Left renal pelvis (tissue), 4 donors: ENCODE measurements around the gene ANKS1B. TPM values are rescaled to one million over a fixed set of nuclear protein-coding genes. Genes with fewer than 3 reads are reported as not detected.
"Not testable (repeated sequence)": the region's sequence is repeated elsewhere in the genome, so short reads cannot be mapped to it uniquely, and the experiment has no call there.

Experiments used
- DNase-seq, 4 donors: peaks; one replicate each; pipeline ENCODE4 v3.0.0-alpha.2; 2013; ENCODE audit warnings: low read depth in 4 of 4, low spot score in 3 of 4
- polyA plus RNA-seq, 4 donors: library from polyadenylated mRNA; unstranded; fragments of 120-200 nt; gene quantifications; one replicate each; pipeline ENCODE4 v1.2.1, GENCODE V29; 2013; ENCODE audit not compliant: insufficient read length in 4 of 4

ANKS1B gene
- polyA plus RNA-seq, 4 donors, result 3.7 to 6.3 (median 4.7) TPM

- DNase-seq, result no peak
Observed at GRCh38 chr12:99711246-99711645, 273.5 kb downstream of the ANKS1B start.

DNA sequence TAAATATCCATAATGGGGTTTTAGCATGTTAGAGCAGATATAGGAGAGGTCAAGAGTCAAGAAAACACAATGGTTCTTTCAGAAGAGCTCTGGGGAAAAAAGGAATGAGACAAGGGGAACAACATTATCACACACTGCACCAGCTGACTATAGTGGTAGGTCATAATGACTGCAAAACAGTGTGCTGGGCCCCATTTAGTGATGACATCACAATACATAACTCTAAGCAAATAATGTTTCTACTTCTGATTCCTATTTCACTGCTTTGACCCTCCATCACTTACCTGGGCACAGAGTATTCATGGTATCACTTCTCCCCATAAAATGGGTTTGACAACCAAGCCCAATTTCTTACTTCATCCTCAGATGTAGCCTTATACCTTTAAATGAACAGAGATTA is 275.1 kb downstream of the ANKS1B start:
- DNase-seq, result no peak

GRCh38 chr12:99709116-99709515 is 275.6 kb downstream of the ANKS1B start:
- DNase-seq, result no peak

- DNase-seq, result no peak
Observed at GRCh38 chr12:99707883-99708282, 276.9 kb downstream of the ANKS1B start.

GRCh38 chr12:99706736-99707473 is 277.8 kb downstream of the ANKS1B start:
- no peak for DNase-seq

- no peak for DNase-seq
Observed at GRCh38 chr12:99704458-99704857, 280.3 kb downstream of the ANKS1B start.

DNA sequence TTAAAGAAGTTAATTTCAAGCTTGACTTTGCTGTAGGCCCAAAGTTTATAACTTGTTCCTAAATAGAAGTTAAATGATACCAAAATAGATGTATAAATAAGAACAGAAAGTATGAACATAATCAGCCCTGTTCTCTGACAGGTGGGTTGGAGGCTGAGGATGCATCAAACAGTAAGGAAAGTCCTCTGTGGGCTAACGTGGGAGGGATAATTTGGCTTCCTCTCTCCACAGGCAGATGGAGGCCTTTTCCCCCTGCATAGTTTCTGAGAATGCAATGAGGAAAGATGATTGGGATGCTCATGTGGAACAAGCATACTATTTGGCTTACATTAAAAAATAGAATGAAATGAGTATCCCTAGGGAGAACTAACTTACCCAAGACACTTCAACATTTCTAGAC is 280.7 kb downstream of the ANKS1B start:
- no peak for DNase-seq

- no peak for DNase-seq
Observed at GRCh38 chr12:99700032-99700431, 284.7 kb downstream of the ANKS1B start.

DNA sequence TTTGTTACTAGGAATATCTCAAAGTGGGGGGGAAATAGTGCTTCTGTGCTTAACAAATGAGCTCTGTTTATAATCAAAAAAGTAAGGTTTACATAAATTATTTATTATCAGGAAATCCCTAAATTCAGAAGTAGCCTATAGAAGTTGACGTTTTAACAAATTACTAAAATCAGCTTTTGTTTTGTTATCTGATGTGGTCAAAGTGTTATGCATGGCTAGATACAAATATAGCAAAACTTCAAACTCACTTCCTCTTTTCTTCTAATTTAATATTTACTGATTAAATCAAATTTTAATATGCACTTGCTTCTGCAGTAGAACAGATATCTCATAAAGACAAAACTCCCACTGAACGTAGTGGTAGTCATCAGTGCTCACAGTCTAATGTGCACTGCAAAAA is 289.7 kb downstream of the ANKS1B start:
- no peak for DNase-seq

GRCh38 chr12:99686142-99686541 is 298.6 kb downstream of the ANKS1B start:
- DNase-seq, result no peak

GRCh38 chr12:99680276-99680675 is 304.5 kb downstream of the ANKS1B start:
- no peak for DNase-seq

DNA sequence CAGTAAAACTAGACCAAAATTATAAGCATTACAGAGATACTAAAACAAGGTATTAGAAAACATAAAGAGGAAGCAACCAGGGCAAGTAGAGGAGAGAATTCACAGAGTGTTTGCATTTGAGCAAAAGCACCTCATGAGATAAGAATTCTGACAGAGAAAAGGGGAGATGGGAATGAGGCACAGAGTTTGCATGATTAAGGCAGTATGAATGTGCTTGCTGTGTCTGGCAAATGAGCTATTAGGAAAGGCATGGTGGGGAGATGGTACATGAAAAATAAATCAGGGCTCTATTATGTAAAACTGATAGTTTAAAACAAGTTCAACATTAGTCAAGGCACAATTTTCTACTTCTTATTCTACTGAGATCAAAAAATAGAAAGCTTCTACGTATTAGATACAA is 314.1 kb downstream of the ANKS1B start:
- no peak for DNase-seq

- DNase-seq, result no peak
Observed at GRCh38 chr12:99658671-99659349, 325.9 kb downstream of the ANKS1B start.

- no peak for DNase-seq
Observed at GRCh38 chr12:99649551-99649950, 335.2 kb downstream of the ANKS1B start.

DNA sequence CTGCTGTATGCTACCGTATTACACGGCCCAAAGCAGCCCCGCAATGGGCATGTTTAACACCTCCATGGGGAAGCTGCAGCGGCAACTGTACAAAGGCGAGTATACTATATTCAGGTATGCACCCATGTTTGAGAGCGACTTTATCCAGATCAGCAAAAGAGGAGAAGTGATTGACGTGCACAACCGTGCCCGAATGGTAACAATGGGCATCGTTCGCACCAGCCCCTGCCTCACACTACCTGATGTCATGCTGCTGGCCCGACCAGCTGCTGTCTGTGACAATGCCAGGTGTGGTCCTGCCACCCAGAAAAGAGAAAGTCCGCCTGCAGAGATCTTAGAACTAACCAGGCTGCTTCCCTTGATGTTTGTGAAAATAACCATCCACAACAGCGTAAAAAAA is 336.6 kb downstream of the ANKS1B start:
- DNase-seq, result no peak

DNA sequence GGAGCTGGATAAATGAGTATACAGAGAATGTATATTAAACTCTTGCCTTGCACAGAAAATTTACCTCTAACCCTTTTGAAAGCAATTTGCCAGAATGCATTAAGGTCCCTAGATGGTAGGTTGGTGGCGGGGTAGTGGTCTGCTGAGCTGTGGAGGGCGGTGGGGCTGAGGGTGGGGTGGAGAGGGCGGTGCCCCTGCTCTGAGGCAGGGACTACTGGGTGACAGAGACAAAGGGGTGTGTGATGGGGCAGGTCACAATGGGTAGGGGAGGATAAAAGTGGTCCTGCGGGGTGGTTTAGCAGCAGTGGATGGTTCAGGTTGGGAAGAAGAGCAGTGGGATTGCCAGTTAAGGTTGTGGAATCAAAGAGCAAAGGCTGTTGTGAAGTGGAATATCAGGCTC is 337.3 kb downstream of the ANKS1B start, which contains the start of gene GARIN6:
Gene GARIN6, plus strand, starts transcription at position 301 of the 400 bp plus-strand sequence. CDS start 422 bp downstream, outside the sequence.
- DNase-seq, result no peak

DNA sequence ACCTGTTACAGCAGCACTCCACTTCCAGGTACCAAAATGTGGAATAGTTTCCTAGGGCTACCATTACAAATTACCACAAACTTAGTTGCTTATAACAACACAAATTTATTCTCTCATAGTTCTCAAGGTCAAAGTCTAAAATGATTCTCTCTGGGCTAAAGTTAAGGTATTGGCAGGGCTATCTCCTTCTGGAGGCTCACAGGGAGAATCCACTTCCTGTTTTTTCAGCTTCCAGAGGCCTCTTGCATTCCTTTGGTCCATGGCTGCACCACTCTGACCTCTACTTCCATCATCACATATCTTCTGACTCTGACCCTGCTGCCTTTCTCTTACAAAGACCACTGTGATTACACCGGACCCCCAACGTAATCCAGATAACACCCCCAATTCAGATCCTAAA is 340.1 kb downstream of the ANKS1B start:
- DNase-seq, result no peak

DNA sequence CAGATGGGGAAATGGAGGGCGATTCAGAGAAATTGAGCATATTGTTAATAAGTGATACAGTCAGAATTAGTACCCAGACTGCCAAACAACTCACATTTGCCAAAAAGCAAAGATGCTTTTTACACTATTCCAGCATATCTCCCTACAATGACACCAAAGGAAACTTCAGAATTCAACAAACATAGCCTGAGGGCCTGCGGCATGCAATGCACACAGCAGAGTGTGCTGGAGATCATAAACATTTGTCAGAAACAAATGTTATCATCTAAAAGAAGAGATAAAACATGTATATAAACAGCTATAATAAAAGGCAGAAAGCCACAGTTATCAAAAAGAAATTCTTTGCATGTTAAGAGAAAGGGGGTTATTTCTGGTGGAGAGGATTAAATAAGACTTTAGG is 357.3 kb downstream of the ANKS1B start:
- no peak for DNase-seq

DNA sequence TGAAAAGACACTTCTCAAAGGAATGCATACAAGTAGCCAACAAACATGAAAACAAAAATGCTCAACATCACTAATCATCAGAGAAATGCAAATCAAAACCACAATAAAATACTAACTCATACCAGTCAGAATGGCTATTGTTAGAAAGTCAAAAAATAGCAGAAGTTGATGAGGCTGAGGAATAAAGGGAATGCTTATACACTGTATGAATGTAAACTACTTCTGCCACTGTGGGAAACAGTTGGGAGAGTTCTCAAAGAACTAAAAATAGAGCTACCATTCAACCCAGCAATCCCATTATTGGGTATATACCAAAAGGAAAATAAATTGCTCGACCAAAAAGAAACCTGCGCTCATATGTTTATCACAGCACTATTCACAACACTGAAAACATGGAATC is 360.1 kb downstream of the ANKS1B start:
- not testable (repeated sequence) for DNase-seq

GRCh38 chr12:99620159-99620479 is 364.6 kb downstream of the ANKS1B start:
- DNase-seq, result no peak

DNA sequence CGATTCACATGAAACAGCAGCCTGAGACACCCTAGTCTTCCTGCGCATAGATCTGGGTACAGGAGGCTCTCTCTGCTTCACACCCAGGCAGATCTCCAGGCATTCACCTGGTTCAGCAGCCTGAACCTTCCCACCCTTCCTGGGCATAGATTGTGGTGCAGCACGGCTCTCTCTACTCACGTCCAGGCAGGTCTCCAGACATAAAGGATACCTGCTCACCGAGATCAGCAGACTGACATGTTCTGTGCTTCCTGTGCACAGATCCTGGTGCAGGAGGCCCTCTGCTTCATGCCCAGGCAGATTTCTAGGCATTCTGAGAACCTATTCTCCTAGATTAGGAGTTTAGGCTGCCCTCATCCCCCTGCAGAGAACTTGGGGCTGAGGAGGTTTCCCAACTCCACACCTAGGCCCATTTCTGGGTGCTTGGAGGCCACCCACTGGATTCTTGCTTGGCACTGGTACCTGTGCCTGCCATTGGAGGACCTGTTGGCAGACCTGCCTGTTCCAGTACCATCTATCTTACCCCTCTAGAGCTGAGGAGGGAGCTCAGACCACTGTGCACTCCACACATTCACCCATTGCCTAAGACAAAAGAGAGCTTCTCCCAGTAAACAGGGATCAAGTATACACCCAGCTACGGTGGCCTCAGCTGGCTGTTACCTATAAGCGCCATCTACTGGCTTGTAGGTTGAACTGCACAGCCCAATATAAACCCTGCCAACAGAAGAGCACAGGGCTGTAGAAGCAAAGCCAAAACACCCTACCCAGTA is 365.2 kb downstream of the ANKS1B start:
- no peak for DNase-seq

DNA sequence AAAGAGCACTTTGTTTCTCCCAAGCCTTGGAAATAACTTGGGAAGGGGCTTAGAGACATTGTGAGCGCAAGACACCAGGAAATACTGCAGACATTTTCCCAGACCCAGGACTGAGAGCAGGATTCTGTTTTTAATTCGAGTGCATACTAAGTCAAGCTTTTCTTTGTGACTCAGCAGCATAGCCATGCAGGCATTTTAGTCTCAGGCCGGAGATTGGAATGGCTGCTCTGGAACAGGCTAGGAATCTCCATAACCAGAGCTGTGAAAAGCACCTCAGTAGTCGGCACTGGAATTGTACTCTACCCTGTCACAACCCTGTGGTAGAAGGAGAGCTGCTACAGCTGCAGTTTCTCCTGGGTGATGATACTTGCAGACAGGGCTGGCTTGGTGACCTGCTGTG is 366.1 kb downstream of the ANKS1B start:
- DNase-seq, result no peak
